Right hindlimb (tissue), 1 donor: ENCODE data around the gene DDX24.

Experiments used
- DNase-seq: peaks from one replicate; pipeline ENCODE4 v3.0.0-alpha.2; 2018

DDX24 gene

DNA sequence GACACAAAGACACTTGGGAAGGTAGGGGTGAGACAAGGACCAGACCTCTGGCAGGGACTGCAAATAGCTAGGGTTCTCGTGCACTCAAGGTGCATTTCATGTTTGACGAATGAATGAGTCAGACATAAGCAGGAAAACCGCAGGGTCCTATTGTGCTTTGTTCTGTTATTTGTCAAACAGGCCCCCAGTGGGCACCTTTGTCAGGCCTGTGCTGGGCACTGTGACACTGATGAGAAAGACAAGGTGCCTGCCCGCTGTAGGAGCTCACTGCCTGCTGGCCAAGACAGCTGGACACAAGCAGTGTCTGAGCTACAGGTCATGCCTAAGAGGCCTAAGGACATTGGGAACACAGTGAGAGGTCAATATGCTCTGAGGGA is 52.6 kb downstream of the DDX24 start:
- DNase-seq = no peak

DNA sequence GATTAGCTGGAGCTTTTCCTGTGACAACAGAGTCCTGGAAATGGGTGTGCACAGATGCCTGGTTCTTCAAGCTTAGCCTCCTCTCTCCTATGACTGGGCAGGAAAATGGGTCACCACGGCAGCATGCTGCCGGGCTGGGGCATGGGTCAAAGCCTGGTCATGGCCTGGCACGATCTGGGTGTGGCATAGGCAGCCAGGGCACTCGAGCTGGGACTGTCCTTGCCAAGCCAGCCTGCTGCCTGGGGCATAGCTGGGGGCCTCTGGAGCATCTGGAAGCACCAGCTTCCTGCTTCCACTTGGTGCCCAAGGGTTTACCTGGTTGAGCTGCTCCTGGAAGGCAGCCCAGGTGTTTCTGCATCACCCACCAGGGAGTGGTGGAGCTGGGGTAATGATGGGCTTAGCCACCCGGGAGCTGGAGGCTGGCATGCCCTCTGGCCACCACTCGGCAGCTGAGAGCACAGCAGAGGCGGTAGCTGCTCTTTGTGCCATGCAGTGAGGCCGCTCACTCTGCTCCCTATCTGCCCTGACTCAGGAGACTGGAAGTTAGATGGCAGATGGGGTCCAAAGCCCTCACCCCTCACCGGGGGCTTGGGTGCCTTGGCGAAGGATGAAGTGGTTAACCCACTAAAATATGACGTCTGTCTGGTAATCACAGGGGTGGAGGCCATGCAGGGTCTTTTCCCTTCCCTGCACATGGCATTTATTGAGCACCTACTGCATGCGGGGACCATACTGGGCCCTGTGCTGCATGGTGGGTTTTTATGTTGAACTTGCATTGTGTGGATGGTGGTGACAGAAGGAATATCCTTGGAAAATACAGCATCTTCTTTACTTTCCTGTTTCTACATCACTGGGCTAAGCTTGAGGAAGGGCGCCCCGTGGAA is 53.2 kb downstream of the DDX24 start:
- no peak for DNase-seq

DNA sequence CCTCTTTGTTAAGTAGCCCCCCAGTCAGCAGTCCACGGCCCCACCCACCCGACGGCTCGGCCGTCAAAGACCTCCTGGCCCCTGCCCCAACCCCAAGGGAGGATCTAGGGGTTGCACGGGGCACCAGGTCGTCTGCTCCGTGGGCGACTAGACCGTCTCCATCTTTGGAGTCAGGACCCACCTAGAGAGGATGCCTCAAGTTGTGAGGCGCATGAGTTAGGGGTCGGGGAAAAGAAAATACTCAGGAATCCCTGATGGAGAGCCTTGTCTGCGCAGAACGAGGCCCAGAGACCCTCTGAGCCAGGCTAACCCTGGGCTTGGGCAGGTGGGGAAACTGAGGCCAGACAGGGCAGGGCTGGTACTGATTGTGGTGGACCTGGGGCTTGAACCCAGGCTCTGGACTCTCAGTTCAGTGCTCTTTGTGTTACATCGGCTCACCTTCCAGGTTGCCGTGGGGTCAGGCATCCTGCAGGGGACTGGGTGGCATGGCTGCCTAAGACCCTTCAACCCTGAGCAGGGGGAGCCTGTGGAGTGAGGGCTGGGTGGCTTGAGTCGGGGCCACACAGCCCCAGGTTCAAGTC is 54.0 kb downstream of the DDX24 start:
- DNase-seq = no peak

DNA sequence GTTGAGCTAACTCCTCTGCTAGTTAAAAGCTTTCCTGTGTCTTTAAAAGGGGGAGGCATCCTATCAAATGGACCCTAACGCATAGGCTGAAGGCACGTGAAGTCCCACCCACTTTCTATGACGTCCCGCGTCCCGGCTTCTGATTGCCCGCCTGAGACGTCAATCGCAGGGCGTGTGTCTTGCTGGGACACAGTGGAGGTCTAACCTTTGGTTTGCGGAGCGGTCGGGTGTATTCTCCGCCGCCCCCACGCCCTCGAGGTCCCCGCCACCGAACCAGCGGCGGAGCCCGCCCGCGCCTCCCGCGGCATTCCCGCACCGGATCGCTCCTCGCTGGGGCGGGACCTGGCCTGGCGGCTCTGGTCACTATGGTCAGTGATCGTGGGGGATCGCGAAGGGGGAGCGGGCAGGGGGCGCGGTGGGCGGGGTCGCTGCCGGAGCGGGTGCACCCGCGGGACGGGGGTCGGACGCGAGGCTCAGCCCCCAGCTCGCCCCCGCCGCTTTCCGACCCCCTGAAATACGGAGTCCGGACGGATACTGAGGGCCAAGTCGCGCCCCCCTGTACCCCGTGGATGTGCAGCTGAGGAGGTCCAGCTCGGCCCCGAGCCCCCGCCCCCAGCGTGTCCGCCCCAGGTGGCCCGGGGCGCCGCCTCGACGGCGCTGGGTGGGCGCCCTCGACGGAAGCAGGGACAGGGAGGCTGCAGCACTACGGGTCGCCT is 54.7 kb downstream of the DDX24 start, which contains the start of gene OTUB2:
TSS of gene OTUB2 (plus strand) at position 168 of the 716 bp plus-strand sequence. CDS start at position 366, 198 bp downstream.
- peak; percentile 99 for DNase-seq

DNA sequence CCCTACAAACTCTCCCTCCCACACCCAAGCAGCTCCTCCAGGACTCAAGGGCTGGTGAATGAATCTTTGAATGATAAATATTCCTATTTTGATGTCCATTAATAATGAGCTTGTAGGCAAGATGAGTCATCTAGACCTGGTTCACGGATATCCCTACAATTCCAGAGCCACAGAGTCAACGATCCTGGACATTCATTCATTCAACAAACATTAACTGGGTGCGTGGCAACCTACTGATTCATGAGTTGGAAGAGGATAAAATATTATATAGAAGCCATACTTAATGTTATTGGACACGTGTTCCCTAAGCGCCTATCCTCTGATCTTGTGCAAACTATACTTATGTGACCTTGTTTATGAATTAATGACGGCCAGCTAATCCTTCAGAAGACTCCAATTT is 55.3 kb downstream of the DDX24 start:
- DNase-seq = no peak

DNA sequence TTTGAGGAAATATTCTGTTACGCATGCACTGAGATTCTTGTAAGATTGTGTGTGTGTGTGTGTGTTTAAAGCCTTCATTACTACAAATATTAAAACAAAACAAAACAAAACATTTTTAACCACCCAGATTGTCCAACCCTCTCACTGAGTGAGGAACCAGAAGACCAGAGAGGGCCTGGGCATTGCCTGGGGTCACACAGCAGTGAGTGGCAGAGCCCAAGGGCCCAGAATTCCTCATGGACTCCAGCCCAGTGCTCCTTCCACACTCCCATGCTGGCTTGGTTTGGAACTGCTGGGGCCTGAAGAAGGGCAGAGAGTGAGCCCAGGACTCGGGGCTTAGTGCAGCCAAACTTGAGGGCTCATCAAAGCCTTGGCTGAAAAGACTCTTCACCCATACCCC is 56.5 kb downstream of the DDX24 start:
- DNase-seq = no peak

DNA sequence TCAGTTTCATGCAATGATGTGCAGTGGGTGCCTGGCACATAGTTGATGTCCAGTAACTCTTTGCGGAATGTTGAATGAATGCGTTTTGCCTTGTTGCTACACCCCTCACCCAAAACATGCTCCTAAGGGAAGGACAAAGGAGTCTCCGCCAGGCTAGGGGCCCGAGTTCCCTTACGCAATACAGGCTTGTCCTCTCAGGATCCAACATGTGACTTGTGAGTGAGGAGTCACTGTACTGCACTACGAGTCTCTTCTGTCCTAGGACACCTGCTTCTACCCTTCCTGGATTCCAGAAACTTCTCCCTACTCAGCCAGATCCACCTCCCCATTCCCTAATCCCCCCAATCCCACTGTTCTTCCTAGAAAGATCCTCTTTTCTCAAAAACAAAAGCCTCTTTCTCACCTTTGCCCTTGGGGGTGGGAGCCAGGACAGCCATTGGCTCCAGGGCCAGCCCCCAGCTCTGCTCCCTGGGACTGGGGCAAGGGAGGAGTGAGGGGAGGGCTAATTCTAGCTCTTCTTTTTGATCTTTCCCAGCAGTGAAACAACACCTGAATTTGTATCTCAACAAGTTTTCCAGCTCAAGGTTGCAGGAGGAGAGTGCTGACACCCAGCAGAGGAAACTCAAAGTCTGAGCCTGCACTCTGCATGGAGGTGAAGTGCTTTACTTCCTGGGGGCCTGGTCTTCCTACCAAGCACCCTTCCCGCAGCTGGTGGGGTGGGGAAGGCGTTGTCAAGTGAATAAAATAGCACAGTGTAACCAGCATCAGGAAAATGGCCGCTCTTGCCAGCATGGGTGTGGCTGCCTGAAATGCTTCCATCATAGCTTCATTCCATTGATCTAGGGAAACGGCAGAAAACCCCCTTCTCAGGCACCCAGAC is 58.2 kb downstream of the DDX24 start:
- DNase-seq = no peak

DNA sequence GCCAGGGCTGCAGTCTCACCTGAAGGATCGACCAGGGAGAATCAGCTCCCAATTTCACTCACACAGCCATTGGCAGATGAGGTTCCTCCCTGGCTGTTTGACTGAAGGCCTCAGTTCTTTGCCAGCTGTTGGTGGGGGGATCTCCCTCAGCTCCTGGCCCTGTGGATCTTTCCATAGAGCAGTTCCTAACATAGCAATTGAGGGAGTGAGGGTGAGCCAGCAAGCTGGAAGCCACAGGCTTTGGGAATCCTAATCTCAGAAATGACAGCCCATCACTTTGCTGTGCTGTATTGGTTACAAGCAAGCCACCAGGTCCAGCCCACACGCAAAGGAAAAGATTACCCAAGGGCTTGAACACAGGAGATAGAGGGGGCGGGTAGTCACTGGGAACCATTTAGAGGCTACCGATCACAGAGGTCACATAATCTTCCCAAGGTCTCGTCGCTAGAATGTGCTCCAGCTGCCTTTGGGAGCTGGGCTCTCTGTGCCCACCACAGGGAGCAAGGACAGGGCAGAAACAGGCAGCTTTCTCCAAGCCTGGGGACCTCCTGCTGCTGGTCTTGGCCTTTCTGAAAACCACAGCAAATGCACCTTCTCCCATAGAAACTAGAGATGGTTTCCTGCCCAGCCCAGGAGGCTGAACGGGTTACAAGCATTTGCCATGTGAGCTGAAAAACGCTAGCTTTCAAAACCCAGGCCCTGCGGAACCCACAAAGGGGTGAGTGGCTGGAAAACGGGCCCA is 59.4 kb downstream of the DDX24 start:
- no peak for DNase-seq

DNA sequence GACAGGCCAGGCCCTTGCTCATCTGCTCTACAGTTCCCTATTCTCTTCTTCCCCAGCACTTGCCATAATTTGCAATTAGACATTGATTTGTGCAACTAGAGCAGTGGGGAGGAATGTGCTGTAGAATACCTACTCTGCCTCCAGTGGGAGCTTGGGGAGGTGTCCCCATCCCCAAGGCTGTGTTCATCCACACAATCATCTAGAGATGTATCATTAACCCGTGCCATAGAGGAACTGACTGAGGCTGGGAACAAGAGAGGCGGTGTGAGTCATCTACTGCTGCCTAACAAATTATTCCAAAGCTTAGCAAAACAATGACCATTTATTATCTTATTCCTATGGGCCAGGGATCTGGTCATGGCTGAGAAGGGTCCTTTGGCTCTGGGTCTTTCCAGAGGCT is 60.0 kb downstream of the DDX24 start:
- DNase-seq = no peak

DNA sequence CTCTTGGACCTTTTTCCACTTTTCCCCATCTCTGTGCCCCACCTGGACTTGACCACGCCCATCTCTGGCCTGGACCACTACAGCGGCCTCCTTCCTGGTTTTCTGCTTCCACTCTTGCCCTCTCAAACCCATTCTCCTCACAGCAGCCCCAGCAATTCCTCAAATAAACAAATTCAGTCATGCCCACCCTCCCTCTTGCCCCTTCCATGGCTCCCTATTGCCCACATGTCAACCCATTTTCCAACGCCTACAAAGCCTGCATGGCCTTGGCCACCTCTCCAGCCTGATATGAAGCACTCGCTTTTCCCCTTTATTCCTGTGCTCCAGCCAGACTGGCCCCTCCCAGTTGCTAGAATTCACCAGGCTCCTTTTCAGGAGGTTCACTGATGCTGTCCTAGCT is 60.7 kb downstream of the DDX24 start:
- no peak for DNase-seq

DNA sequence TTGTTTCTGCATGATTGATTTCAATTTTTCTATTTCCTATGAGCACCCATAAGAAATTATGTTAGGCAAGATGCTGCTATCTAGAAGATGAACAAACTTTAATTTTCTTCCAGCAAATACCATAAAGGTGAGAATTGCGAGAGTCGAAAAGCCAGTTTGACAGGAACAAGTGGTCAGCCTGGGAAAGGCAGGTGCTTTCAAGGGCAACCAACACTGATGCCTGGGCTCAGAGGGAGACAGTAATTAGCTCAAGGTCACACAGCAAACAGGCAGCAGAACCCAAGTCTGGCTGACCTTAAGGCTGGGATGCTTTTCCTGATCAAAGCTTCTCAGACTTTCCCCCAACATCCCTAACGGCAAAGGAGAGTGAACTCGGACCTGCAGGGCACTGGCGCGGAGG is 61.7 kb downstream of the DDX24 start:
- DNase-seq = no peak

DNA sequence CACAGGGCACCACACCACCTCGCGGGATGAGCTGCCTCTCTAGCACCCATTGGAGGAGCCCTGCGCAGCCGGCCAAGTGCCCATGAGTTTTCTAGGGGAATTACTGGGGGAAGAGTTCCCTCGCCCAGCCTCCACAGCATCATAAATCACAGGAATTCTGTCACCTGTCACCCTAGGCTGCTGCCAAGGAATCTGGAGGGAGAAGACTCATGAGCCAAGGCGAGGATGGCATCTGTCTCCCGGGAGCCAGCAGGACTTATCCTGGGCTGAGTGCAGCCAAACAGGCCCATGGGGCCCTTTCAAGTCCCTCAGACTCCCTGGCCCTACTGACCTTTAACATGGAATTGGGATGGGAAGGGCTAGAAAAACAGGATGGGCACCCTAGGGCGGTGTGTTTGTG is 62.7 kb downstream of the DDX24 start:
- no peak for DNase-seq

DNA sequence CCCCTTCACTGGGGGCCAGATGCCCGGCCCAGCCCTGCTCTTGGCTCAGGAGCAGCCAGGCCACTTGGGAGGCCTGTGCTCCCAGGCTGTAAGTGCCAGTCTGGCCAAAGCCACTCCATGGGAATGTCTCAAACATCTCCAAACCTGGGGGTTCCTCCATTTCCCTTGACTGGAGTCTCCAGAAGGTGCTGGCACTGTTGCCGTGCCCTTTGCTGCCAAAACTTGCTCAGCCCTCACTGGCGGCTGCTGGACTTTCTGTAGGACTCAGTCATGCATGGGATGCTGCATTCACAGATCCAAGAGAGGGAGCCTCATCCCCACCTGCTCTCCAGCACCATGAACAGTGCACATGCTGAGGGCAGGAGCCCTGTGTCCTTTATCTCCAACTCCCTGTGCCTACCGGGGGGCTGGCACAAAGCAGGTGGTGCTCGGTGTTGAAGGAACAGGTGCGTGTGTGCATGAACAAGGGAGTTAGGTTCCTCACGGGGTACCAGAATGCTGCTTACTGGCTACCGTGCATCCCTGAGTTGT is 64.5 kb downstream of the DDX24 start:
- DNase-seq = no peak

DNA sequence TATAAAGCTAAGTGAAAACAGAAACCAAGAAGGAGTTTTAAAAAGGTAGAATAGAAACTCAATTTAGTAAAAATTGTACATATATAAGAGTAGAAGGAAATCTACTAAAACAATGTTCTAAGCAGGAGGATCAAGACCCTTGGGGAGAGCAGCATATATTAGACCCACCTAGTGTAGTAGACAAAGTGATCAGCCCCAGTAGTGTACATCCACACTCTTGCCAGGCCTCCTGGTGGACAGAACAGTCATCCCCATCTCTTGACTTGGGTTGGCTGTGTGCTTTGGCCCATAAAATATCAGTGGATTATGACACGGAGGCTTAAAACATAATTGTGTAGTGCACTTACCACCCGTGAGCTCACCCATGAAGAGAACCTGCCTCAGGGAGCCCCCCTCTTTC is 65.8 kb downstream of the DDX24 start:
- no peak for DNase-seq

DNA sequence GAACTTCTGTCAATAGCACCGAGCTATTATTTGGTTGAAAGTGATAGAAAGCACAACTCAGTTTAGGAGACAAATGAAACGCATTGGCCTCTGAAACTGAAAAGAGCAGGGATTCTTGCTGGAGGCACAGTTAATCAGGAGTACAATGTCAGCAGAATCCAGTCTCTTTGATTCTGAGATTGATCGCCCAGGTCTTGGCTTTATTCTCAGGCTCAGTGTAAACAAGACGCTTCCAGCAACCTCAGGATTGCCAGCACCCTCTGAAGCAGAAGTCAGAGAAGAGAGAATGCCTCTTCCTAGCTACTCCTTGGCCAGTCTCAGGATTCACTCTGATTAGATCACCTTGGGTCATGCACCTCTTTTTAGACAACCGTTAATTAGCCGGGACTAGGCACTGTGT is 66.6 kb downstream of the DDX24 start:
- no peak for DNase-seq

DNA sequence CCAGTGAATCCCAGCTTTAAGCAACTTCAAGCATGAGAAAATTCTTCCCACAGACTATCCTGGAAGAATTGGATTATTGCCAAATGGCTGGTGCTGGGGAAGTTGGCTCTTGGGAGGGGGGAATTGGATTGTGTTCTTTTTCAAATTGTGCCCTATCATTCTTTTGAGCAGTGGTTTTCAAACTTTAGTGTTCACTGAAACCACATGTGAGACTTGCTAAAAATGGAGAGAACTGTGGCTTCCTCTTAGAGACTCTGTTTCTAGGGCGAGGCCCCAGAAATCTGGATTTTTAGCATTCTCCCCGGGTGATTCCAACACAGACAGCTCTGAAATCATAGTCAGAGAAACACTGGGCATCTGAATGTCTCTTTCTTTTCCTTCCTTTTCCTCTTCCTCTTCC is 69.2 kb downstream of the DDX24 start:
- DNase-seq = no peak

DNA sequence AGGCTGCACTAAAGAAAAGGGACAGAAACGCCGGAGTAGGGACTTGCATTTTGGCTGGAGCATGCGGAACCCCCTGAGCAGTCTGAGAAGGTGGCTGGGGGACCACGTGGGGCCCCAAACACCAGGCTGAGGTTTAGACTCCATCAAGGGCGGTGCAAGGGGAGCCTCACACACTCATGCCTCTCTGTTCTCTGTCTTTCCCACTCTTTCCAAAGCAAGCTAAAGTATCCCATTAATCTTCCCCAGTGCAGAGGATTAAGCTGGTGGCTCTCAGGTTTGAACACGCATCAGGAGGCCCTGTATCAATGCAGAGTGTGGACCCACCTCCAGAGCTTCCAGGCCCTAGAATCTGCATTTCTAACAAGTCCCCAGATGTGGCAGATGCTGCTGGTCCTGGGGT is 70.4 kb downstream of the DDX24 start:
- DNase-seq = no peak

DNA sequence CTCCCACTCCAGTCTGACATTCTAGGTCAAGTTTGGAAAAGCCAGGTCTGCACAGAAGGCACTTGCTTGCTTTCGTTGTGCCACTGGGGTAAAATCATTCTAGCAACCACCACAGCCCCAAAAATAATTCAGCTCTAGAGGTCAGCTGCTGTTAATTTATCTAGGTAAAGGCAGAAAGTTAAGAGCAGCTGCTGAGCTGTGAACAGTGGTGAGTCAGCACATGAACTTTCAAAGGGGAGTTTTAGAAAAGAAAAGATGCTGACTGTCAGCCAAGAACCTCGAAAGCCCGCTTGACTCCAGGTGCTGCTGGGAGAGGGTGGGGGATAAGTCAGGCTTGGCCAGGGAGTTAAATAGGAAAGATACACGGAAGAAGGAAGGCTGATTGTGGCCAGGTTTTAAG is 71.2 kb downstream of the DDX24 start:
- DNase-seq = no peak

DNA sequence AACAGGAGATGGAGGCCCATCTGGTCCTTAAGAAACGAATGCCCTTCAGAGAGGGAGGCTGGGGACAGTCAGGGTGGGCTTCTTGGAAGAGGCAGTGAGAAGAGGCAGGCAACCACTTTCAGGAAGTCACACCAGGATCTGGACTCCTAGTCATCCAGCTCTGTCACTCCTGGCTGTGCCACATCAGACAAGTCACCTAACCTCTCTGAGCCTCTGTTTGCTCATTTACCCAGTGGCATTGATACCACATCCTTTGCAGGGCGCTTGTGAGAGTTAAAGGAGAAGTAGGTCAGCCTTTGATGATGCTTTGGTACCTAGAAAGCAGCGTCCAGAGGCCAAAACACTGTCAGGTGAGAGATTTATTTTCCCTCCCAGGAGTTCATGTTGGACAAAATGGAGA is 72.8 kb downstream of the DDX24 start:
- no peak for DNase-seq

DNA sequence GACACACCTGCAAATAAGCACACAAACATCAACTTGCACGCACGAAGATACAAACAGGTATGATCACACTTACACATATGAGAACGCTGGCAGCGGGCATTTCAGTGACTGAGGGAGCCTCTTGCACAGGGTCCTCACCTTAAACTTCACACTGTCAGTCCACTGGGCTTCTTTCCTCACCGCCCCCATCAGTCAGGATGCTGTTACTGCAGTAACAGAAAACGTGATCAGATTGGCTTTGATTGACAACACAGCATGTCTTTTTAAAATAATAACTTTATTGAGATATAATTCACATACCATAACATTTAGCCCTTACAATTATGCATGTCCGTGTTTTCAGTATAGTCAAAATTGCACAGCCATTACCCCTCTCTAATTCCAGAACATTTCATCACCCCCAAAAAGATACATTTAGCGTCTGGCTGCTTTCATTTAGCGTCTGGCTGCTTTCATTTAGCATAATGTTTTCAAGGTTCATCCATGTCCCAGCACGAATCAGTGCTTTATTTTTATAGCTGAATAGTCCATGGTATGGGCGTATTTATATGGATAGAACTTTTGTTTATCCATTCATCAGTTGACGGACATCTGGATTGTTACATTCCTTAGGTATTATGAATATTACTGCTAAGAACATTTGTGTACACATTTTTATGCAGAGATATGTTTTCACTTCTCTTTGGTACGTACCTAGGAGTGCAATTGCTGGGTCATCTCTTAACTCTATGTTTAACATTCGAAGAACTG is 75.5 kb downstream of the DDX24 start:
- no peak for DNase-seq

DNA sequence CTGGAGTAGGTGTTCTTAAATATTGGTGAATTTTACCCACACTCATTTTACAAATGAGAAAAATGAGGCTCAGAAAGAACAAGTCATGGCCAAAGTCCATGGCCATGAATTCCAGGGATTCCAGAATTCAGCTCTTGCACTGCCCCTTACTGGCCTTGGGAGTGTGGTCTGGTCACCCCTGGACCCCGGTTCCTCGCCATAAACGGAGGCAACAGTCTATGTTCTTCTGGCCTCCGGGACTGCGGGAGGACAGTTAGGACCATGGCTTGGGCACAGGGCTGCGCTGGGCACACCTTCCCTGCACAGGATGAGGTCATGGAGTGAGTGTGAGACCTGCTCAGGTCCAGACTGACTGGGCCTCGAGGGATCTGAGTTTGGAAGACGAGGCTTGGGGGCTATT is 77.0 kb downstream of the DDX24 start:
- no peak for DNase-seq
